Stimulated activated CD8-positive, alpha-beta memory T cell treated with anti-CD3 and anti-CD28 coated beads, Interleukin-2, amount 100 ng/mL, for 1 hour (primary cell): ENCODE data around the gene HACD2.
A peak's percentile ranks its signal among the peaks of the same experiment; 100 is the strongest.
"Not testable (repeated sequence)": the region's sequence is repeated elsewhere in the genome, so short reads cannot be mapped to it uniquely, and the experiment has no call there.

ENCODE experiments used
- DNase-seq, 2 donors: peaks; one replicate each; pipeline ENCODE4 v3.0.0-alpha.2; 2020; ENCODE audit warnings: low read depth in 2 of 2

Gene HACD2

DNA sequence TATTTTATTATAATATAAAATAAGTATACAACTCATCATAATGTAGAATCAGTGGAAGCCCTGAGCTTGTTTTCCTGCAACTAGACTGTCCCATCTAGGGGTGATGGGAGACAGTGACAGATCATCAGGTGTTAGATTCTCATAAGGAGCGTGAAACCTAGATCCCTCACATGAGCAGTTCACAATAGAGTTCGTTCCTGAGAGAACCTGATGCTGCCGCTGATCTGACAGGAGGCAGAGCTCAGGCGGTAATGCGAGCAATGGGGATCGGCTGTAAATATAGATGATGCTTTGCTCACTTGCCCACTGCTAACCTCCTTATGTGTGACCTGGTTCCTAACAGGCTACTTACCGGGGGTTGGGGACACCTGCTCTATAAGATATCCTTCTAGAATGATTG is 26.8 kb upstream of the HACD2 start:
- DNase-seq, result not testable (repeated sequence)

DNA sequence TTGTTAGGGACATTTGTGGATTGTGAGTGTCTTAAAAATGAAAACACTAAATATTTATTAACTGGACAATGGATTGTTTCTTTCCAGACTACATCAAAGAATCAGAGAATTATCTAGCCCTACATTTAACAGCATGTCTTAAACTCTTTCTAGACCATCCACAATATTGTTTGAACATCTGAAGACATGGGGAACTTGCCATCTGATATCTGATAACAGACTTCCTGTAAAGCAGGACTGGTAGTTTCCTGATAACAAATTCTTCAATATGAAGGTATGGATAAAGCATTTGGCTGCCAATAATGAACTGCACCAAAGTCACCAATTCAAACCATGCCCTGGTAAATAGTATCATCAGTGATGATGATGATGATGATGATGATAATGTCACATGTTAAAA is 26.2 kb upstream of the HACD2 start:
- no peak for DNase-seq

DNA sequence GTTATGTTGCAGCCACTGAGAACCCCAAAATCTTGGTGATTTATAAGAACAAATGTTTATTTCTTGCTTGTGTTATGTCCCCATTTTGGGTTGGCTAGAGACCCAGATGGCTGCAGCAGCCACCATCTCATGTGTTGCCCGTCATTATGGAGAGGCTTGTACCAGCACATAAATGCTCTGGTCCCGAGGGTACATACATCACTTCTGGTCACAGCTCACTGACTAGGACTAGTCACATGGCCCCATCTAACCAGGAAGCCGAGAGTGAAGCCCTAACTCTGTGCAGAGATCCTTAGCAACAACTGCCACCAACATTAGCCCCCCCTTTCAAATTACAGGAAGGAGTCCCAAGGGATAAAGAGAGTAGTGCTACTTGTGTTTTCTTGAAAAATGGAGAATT is 25.5 kb upstream of the HACD2 start:
- no peak for DNase-seq

DNA sequence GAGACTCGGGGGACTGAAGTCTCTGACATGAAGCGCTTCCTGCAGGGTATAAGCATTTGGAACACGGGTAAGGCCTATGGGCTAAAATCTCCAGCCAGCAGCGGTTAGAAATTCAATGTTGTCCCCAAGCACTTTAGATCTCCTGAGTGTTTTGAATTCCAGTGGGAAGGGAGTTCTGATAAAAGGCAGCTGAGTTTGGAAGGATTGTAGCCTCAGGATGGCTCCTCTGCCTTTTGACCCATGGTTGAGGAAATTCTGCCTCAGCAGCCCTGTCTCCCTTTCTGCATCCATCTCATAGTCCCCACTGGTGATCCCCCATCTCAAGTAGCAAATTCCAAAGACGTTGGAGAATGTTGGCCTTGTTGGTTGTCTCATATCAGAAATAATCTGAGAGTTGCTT is 24.2 kb upstream of the HACD2 start:
- no peak for DNase-seq

DNA sequence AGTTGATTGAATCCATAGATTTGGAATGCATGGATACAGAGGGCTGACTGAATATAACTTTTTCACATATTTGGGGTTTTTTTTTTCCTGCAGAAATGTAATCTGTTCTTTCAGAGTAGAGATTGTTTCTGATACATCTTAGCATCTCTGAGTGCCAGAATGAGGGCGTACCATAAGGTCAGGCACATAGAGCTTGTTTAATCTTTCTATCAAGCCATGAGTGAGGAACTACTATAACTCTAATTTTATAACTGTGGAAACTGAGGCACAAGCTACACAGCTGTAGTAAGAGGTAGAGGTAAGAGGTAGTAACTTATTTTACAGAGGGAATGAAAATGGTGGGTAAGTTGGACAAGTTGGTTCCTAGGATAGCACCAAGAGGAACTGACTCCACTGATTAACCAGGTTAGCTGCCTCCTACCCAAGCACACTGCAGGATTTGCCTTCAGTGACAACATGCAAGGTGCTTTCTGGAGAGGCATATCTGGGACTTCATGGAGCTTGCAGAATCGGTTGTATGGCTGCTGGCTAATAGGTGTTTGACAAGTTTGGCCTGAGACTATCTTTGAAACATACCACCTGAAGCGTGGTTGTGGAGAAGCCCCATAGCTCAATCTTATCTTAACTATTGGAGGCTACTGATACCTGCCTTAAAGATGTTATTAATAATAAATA is 23.5 kb upstream of the HACD2 start:
- no peak for DNase-seq

DNA sequence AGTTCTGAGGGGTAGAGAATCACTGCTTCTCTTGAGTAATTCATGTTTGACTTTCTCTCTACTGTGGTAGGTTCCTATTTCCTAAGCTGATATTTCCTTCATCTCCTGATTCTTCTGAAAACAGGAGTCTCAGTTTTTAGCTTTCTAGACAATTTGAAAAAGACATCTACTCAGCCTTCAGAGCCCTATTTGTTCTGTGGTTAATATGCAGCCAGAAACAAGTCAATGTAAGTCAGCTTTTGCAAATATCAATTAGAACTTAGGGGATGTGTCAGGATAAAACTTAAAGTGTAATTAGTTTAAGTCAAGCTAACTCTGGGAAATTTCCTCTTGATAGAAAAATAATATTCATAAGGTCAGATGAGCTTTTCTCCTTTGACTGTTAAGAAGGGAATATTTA is 21.7 kb upstream of the HACD2 start:
- DNase-seq, result no peak

DNA sequence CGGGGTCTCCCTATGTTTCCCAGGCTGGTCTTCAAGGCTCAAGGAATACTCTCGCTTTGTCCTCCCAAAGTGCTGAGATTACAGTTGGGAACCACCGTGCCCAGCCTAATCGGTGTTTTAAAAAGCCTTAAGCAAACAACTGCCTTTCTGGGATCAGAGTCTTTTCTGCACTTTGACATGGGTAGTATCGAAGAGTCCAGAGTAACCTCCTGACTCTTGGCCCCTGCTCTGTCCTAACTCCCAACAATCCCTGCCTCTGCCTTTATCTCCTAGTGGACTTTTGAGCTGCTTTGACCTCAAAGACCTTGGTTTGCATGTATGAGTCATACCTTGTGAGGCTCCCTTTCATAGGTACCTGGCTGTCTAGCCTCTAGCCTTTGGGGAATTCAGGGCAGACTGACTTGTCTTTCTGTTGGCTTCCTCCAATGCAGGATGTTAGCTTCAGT is 21.0 kb upstream of the HACD2 start:
- no peak for DNase-seq

DNA sequence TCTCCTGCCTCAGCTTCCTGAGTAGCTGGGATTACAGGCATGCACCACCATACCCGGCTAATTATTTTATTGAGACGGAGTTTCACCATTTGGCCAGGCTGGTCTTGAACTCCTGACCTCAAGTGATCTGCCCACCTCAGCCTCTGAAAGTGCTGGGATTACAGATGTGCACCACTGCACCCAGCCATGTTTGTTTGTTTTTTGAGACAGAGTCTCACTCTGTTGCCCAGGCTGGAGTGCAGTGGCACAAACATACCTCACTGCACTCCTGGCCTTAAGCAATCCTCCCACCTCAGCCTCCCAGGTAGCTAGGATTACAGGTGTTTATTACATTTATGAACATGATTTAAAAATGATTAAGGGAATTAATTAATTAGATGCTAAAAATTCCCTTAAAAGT is 18.3 kb upstream of the HACD2 start:
- not testable (repeated sequence) for DNase-seq

DNA sequence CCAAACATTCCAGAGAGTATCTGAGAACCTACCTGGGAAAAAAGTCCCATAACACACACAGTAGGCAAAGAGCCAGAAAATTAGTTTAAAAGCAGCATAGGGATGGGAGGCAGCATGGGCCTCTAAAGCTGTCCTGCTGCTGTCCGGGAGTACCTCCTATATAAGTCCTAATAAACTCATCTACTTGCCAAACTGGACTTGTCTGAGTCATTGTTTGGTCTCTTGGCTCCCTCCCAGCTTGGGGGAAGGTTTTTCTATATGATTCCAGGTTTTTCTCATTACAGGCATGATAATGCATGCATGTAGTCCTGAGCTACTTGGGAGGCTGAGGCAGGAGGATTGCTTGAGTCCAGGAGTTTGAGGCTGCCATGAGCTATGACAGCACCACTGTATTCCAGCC is 17.5 kb upstream of the HACD2 start:
- DNase-seq, result no peak

DNA sequence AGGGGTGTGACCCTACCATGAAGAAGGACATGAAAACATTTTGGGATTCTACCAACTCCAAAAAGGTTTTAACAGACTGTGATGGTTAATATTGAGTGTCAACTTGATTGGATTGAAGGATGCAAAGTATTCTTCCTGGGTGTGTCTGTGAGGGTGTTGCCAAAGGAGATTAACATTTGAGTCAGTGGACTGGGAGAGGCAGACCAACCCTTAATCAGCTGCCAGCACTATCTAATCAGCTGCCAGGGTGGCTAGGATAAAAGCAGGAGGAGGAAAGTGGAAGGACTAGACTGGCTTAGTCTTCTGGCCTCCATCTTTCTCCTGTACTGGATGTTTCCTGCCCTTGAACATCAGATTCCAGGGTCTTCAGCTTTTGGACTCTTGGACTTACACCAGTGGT is 16.0 kb upstream of the HACD2 start:
- not testable (repeated sequence) for DNase-seq

DNA sequence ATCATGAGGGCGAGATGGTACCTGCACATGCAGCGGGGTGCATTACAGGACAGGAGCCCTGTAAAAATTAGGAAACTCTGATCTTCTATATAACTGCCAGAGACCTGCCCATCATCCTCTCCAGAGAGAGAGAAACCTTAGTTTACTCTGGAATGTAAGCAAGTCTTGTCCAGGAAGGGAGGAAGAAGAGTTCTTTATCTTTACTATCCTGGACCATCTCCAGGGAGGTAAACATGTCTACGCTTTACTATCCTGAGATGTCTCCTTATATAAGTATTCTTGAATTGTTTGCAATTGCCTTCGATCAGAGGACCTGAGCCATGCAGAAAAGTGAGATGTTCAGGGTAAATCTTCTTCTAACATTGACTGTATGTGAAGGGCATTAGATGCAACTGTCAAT is 12.7 kb upstream of the HACD2 start:
- DNase-seq, result no peak

DNA sequence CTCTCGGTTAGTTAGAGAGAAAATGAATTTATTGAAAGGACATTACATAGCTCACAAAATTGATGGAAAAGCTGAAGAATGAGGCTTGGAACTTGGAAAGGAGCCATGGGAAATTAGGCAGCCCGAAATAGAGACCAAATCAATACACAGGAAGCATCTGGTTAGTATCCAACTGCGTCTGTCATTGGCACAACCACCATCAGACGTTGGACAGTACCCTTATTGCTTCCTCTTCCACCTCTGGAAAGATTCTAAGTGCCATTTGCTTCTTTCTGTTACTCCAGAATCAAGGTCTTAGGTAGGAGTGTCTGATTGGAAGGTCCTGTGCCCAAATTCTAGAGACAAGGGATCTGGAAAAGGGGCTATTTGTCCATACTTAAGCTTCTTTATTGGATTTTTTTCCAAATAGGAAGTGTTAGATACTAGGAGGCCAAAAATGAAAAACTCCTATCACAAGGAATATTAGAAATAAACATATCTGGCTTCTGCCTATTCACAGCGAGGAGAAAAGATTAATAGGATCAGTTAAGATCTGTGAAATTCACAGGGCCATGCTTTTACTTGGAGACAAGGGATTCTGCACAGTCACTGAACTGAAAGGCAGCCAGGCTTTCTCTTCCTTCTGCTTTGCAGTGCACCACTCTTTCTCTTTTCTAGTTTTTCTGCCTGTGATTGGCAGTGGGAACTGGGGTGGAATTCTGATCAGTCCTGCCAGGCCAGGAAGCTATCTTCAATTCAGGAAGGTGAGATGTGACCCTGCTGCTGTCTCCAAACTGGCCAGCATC is 10.7 kb upstream of the HACD2 start:
- DNase-seq, result no peak

DNA sequence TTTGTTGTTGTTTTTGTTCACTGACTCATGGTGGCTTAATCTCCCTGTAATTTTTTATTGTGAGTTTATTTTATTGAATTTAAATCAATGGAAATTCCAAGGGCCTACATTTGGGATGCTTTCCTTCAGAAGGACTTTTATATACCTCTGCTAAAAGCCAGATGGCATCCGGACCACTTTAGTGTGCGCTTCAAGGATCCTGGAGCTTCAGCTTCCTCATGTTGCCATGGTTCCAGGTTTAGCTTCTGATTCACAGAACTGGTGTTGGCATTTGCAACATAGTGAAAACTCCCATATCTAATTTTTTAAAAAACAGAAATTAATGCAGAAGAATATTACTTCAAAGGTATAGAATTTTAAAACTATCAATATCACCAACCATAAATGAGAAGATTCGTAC is 8.5 kb upstream of the HACD2 start:
- no peak for DNase-seq

DNA sequence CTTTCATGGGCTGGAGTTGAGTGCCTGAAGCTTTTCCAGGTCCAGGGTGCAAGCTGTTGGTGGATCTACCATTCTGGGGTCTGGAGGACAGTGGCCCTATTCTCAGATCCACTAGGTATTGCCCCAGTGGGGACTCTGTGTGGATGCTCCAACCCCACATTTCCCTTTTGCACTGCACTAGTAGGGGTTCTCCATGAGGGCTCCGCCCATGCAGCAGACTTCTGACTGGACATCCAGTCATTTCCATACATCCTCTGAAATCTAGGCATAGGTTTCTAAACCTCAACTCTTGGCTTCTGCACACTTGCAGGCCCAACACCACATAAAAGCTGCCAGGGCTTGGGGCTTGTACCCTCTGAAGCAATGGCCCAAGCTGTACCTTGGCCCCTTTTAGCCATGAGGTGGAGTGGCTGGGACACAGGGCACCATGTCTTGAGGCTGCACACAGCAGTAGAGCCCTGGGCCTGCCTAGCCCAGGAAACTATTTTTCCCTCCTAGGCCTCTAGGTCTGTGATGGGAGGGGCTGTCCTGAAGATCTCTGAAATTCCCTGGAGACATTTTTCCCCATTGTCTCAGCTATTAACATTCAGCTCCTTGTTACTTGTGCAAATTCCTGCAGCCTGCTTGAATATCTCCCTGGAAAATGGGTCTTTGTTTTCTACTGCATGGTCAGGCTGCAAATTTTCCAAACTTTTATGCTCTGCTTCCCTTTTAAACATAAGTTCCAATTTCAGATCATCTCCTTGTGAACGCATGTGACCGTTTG is 6.0 kb upstream of the HACD2 start:
- DNase-seq, result no peak

DNA sequence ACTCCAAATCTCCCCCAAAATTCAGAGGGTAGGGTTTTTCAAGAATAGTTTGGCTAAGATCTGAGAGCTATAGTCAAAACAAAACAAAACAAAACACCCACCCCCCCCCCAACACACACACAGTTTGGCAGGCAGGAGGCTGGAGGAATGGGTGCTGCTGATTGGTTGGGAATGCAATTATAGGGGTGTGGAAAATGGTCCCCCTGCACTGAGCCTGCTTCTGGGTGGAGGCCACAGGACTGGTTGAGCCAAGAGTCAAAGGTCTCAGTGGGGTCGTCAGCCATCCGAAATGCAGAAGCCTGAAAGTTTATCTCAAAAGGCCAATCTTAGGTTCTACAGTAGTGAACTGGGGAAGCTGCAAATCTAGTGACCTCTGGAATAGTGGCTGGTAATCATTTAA is 2.5 kb upstream of the HACD2 start:
- no peak for DNase-seq

DNA sequence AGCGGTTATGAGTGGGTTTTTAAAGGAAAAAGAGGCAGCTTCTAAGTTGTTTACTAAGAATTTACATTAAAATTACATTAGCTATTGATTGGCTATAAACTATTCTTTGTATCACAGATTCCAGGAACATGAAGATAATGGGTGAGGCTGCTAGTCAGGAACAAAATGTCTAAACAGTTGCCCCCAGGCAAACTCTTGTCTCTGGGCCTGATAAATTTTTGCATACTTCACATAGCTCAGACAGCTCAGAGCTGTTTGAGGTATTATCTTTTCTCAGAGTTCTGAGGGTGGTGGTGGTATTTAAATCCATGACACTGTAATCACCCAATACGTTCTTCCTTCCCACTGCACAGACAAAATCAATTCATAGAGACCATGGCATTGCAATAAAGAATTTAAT is 2.1 kb upstream of the HACD2 start:
- no peak for DNase-seq

DNA sequence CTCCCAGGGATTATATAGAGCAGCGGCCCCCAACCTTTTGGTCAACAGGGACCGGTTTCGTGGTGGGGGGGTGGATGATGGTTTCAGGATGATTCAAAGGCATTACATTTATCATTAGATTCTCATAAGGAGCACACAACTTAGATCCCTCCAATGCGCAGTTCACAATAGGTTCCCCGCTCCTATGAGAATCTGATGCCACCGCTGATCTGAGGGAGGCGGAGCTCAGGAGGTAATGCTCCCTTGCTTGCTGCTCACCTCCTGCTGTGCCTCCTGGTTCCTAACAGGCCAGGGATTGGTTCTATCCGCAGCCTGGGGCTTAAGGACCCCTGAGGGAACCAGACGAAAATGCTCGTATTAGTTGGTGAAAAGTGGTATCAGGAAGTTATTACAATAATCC is 1.3 kb upstream of the HACD2 start:
- DNase-seq, result no peak

DNA sequence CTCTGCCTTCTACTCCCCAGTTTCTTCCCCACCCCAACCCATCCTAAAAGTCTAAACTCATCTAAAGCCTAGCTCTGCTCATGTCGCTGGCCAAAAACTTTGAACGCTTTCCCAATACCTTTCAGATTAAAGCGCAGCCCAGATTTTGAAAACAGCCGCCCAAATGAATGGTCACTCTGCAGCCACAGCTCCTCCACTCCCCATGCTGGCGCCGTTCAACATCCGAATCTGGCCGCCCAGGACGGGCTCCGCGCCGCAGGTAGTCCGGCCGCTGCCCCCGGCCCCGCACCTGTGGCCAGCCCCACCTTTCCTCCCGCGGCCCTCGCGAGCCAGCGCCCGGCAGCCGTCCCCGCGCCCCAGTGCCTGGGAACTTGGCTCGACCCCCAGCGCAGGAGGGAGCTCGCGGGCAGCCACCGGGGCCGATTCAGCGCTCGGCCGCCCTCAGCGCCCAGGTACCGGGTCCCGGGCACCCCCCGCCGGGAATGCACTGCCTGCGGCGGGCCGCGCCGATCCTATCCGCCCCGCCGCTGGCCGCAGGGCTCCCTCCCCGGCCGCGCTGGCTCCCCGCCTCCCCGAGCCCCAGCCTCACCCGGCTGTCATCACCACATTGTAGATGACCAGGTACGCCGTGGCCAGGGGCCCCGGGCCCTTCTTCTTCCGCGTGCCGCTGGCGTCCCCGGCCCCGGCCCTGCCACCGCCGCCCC is 417 bp downstream of the HACD2 start:
- peak in 1 of 2 donors; percentile 18 for DNase-seq

DNA sequence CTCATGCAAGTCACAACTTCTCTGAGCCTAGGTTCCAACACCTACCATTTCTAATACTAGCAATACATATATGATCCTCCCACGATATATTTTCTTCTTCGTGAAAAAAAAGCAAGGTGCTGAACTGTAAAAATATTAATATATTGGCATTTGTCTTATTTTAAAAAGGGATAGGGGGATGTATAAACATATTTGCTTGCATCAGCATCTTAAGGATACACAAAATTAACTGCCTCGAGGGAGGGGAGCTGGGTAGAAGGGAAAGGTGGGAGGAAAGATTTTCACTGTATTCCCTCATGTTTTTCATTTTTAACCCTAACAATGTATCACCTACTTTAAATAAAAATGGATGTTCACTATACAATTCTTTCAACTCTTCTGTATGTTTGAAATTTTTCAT is 1.3 kb downstream of the HACD2 start:
- DNase-seq, result no peak

DNA sequence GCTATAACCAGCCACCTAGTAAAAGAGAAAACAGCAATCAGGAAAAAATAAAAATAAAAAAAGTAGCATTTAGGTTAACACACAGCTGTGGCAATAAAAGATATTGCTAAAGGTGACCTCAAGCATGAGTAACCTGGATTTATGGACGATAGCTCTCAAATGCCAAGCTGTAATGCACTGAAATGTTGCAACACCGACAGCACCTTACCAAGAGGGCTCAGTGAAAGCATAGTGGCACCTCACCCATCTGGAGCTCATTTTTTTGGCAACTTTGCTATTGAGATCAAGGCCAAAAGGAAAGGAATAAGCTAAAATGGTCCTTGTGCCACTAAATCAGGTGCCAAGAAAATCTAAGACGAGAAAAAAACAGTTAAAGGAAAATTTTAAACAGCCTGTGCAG is 2.5 kb downstream of the HACD2 start:
- no peak for DNase-seq

DNA sequence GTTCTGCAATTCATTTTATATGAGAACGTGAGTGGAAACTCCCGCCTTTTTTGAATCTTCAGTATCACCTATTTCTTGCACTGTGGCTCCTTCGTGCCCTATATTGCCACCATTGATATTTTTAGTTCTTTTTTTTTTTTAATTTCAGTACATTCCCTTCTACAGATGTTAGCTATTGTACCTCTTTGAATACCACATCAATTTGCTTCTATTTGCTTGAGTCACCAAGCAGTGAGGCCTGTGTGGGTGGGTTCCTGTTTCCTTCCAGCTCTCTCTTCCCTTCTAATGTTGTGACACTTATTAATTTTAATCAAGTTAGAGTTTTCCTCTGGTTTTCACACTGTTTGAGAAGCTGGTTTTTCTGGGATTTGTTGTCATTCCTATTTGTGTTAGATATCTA is 8.7 kb downstream of the HACD2 start:
- DNase-seq, result no peak

DNA sequence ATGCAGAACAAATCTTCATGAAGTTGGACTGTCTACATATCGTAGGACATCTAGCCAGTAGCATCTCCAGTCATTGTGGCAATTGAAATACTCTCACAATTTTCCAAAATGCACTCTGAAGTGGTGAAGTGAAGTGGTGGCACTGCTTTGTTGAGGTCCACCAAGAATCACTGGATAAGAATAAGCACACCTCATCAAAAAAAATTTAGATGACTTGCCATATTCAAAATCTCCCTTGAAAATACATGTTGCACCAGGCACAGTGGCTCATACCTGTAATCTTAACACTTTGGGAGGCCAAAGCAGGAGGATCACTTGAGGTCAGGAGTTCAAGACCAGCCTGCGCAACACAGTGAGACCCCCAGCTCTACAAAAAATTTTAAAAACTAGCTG is 12.9 kb downstream of the HACD2 start:
- DNase-seq, result no peak
